Measurements from ENCODE around the gene LARGE1.

DNA sequence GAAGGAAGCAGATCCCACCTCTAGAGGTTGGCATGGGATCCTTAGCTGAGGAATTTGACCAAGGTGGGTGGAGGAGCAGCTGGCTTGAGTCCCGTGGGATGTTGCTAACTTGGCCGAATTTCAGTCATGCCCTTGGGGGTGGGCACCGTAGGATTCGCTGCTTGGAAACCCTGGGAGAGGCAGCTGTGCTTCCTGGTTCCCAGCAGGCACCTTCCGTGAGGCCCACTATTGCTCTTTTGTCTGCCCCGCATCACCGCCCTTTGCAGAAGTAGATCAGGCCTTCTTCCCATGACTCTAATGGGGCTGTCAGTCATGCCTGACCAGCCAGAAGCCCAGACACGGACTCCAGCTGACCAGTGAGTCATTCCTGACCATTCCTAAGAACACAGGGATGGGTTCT, 569.8 kb downstream of the LARGE1 start:
- TF ChIP-seq POLR2A (IDR thresholded peaks at IDR 0.05; ENCODE audit: low read depth, low read length) (no peak), POLR2AphosphoS5 (IDR thresholded peaks at IDR 0.05; ENCODE audit: low read depth, low read length) (no peak), SPI1 (IDR thresholded peaks at IDR 0.05; ENCODE audit: low read depth, low read length) (no peak), PAX5 (IDR thresholded peaks at IDR 0.05; ENCODE audit: insufficient read depth, low read length, severe bottlenecking) (no peak), TAF1 (IDR thresholded peaks at IDR 0.05; ENCODE audit: low read depth, low read length) (no peak), POU2F2 (IDR thresholded peaks at IDR 0.05; ENCODE audit: low read depth, low read length) (no peak)
